Transverse colon (tissue), 4 donors: ENCODE data around the gene GABRR3. TPM values are rescaled to one million over a fixed set of nuclear protein-coding genes. Genes with fewer than 3 reads are reported as not detected.
A peak's percentile ranks its signal among the peaks of the same experiment; 100 is the strongest.

Source experiments
- DNase-seq: peaks from one replicate; pipeline ENCODE4 v3.0.0-alpha.2; 2019
- H3K27ac ChIP-seq, 4 donors: fragments of 200-600 bp; sonication (generic); 2 replicates each; pipeline ENCODE4 v1.5.1; 2016 to 2018; ENCODE audit warnings: inconsistent platforms in 4 of 4
- H3K27me3 ChIP-seq: fragments of 200-600 bp; sonication (generic); 2 replicates; pipeline ENCODE4 v1.5.1; 2017; ENCODE audit warnings: inconsistent platforms
- H3K36me3 ChIP-seq, 4 donors: fragments of 200-600 bp; sonication (generic); 2 replicates each; pipeline ENCODE4 v1.5.1; 2017 to 2019; ENCODE audit warnings: inconsistent platforms in 4 of 4
- H3K4me1 ChIP-seq, 4 donors: fragments of 200-600 bp; sonication (generic); 2 replicates each; pipeline ENCODE4 v1.5.1; 2017 to 2020; ENCODE audit warnings: inconsistent platforms in 4 of 4
- H3K4me3 ChIP-seq, 4 donors: fragments of 200-600 bp; sonication (generic); 1 replicate in 1 of 4; 2 replicates in 3 of 4; pipeline versions ENCODE4 v1.5.1 to v1.6.1; 2017 to 2019; ENCODE audit warnings: inconsistent platforms in 4 of 4
- H3K9me3 ChIP-seq, 2 donors: fragments of 200-600 bp; sonication (generic); 2 replicates each; pipeline ENCODE4 v1.5.1; 2017 to 2019; ENCODE audit warnings: inconsistent platforms in 2 of 2
- EP300 ChIP-seq: sonication (generic); formaldehyde crosslinking; IDR thresholded peaks from one replicate; pipeline ENCODE4 v1.6.1; 2017; ENCODE audit warnings: antibody characterized with exemption, low read depth
- POLR2A ChIP-seq: fragments of 450-650 bp; IDR thresholded peaks from one replicate; pipeline ENCODE4 v1.6.1; 2016; ENCODE audit warnings: antibody characterized with exemption, mild to moderate bottlenecking, moderate library complexity
- POLR2AphosphoS5 ChIP-seq, 3 donors: sonication (generic); formaldehyde crosslinking; IDR thresholded peaks; one replicate each; pipeline ENCODE4 v1.6.1; 2016; ENCODE audit warnings: antibody characterized with exemption in 3 of 3
- WGBS, 2 donors: methylation state at CpG; one replicate each; pipeline ENCODE4 v1.1.5; 2018; ENCODE audit warnings: low coverage in 1 of 2; 5-methylcytosine and 5-hydroxymethylcytosine counted together
- in situ Hi-C, 4 donors: fragments of 200-750 bp; cut with MboI; loops; one replicate each; pipeline versions ENCODE4 v1.15.0 to v1.15.1; 2017; ENCODE audit warnings: low sequenced_read_pairs in 3 of 4, low pct_ligation_motif_present in 1 of 4, low pct_unique_long_range_greater_than_20kb in 1 of 4
- intact Hi-C: fragments of 100-400 bp; cut with DNase I; formaldehyde crosslinking; loops from one replicate; pipeline ENCODE4 v1.15.1; 2023; ENCODE audit warnings: low total_unique reads
- total RNA-seq, 4 donors: library from RNA; depleted of rRNA; stranded (reverse); fragments of >200 nt; gene quantifications; one replicate each; pipeline ENCODE4 v1.1.0, GENCODE V29; 2016
- TF ChIP-seq, protein P1 (sequence below), 5 experiments: fragments of 200-600 bp in 3 of 5; fragments of 450-650 bp in 2 of 5; sonication (generic) in 3 of 5; IDR thresholded peaks; 1 replicate in 2 of 5; 2 replicates in 3 of 5; pipeline ENCODE4 v1.5.1; 2016 to 2017; ENCODE audit warnings: antibody characterized with exemption in 5 of 5, inconsistent platforms in 3 of 5, mild to moderate bottlenecking in 2 of 5, moderate library complexity in 1 of 5

Gene GABRR3
- total RNA-seq, 4 donors from 2014 or later: not detected

GRCh38 chr3:97975466-97975865, 59.6 kb downstream of the GABRR3 start:
- H3K27ac ChIP-seq: no peak overlapping the region
- no peaks in the 10 kb centered on the region for H3K9me3 ChIP-seq
- no peaks in the 10 kb centered on the region for H3K27me3 ChIP-seq
- no peak for DNase-seq
- 71 to 77% methylated on average over 1 of the region's 1 CpG for WGBS, 2 donors
- H3K4me1 ChIP-seq: peaks cover 4 to 18% (median 14%) of the 10 kb centered on the region in 4 donors
- H3K4me3 ChIP-seq: no peak overlapping the region
- in situ Hi-C loops (no loop called here), intact Hi-C loops (no loop called here)
- TF ChIP-seq POLR2AphosphoS5 (IDR thresholded peaks at IDR 0.05): no peak
- TF ChIP-seq, protein P1, sequence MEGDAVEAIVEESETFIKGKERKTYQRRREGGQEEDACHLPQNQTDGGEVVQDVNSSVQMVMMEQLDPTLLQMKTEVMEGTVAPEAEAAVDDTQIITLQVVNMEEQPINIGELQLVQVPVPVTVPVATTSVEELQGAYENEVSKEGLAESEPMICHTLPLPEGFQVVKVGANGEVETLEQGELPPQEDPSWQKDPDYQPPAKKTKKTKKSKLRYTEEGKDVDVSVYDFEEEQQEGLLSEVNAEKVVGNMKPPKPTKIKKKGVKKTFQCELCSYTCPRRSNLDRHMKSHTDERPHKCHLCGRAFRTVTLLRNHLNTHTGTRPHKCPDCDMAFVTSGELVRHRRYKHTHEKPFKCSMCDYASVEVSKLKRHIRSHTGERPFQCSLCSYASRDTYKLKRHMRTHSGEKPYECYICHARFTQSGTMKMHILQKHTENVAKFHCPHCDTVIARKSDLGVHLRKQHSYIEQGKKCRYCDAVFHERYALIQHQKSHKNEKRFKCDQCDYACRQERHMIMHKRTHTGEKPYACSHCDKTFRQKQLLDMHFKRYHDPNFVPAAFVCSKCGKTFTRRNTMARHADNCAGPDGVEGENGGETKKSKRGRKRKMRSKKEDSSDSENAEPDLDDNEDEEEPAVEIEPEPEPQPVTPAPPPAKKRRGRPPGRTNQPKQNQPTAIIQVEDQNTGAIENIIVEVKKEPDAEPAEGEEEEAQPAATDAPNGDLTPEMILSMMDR (IDR thresholded peaks at IDR 0.05): no peak
- TF ChIP-seq POLR2A: no peak
- no peak for TF ChIP-seq EP300
- no peaks in the 10 kb centered on the region for H3K36me3 ChIP-seq

- Histone ChIP-seq H3K36me3 (no peaks in the 10 kb centered on the region), H3K9me3 (no peaks in the 10 kb centered on the region), H3K4me3 (no peak overlapping the region), H3K4me1 (peaks cover 4 to 23% (median 15%) of the 10 kb centered on the region in 4 donors), H3K27me3 (no peaks in the 10 kb centered on the region), H3K27ac (no peak overlapping the region)
- no peak for DNase-seq
- 75% methylated on average over 3 of the region's 3 CpGs; no CpG with 5 or more reads in 1 of the 2 donors for WGBS, 2 donors
- in situ Hi-C loops: no loop called here
- intact Hi-C loops: loop anchor here (5.0 kb wide), 1 partner anchor 183 kb away; no protein-coding TSS in a partner anchor
- TF ChIP-seq POLR2AphosphoS5 (IDR thresholded peaks at IDR 0.05) (no peak), EP300 (no peak), POLR2A (no peak)
- TF ChIP-seq, protein P1 (IDR thresholded peaks at IDR 0.05): no peak
Observed at GRCh38 chr3:97974996-97975395, 60.1 kb downstream of the GABRR3 start.

DNA sequence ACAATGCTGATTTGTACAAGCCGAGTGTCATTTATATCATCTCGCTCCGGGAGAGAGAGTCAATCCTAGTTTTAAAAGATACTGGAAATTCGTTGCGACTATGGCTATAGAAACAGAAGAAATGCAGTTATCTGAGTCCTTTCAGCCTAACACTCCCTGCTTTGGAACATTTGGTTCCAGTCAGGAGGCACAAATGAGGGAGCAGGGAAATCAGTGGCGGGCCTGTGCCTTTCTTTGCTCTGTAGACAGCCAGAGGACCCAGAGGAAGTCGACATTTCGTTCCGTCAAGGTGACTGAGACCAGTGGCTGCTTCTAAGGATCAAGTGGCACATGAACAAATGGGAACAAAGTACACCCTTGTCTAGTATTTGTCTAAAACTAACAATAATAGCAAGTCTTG, 62.1 kb downstream of the GABRR3 start:
- H3K9me3 ChIP-seq: no peaks in the 10 kb centered on the region
- no peaks in the 10 kb centered on the region for H3K27me3 ChIP-seq
- in situ Hi-C loops: no loop called here
- intact Hi-C loops: loop anchor here (5.0 kb wide), 1 partner anchor 181 kb away; no protein-coding TSS in a partner anchor
- WGBS, 2 donors: 94 to 96% methylated on average over 9 of the region's 9 CpGs
- no peak for DNase-seq
- no peaks in the 10 kb centered on the region for H3K36me3 ChIP-seq
- H3K27ac ChIP-seq: peak overlapping the region; percentile 86 to 95 (median 92)
- TF ChIP-seq POLR2AphosphoS5 (IDR thresholded peaks at IDR 0.05): no peak
- TF ChIP-seq, protein P1 (IDR thresholded peaks at IDR 0.05): no peak
- H3K4me3 ChIP-seq: peak overlapping the region in 2 of 4 donors; percentile 72 to 87
- peaks cover 4 to 29% (median 15%) of the 10 kb centered on the region in 4 donors for H3K4me1 ChIP-seq

DNA sequence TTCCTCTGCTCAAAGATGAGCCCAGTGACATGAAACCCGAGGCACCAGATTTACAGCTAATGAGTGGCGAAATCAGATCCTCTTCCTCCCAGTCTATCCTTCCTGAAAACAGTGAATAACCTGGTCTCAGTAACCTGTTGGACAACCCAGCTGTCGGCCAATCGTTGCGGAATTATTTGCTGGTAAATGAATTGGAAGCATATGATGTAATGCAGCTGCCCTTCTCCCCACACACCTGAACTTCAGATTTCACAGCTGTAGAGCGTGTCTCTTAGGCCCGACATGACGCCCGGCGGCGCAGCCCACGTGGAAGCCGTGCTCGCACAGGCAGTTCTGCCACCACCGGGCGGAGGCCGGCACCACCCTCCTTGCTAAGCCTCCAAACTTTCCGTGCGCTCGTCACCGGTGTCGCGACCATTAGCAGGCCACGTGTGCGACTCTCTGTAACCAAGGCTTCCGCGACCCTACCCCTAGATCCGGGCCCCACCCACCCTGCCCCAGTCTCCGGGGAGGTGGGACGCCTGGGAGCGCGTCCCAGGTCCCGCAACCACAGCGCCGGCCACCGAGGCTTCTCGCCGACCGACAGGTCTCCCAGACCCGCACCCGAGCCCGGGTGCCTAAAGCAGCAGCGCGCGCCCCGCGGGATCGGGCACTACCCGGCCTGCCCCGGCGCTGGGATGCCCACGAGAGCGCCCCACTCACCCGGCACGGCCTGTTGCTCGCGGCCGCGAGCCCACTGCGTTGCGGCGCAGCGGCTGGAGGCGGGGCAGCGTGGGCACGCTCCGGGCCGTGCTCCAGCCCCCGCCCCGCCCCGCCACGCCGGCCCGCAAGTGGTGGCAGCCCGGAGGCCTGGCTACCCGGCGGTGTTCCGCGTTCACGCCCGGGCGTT, 63.2 kb downstream of the GABRR3 start, which contains the start of gene RIOX2:
RIOX2 (minus strand) TSS at position 753 of the 889 bp plus-strand sequence. CDS start 4,838 bp downstream, outside the sequence.
- Histone ChIP-seq H3K36me3 (no peaks in the 10 kb centered on the region), H3K9me3 (no peaks in the 10 kb centered on the region), H3K4me1 (peaks cover 4 to 29% (median 15%) of the 10 kb centered on the region in 4 donors), H3K27ac (peak within 1 kb of the TSS; percentile 86 to 95 (median 92)), H3K27me3 (no peaks in the 10 kb centered on the region), H3K4me3 (peak within 1 kb of the TSS; percentile 72 to 87 (median 84))
- TF ChIP-seq EP300 (no peak), POLR2A (no peak), POLR2AphosphoS5 (IDR thresholded peaks at IDR 0.05) (peak; percentile 38 to 65 (median 51))
- TF ChIP-seq, protein P1 (IDR thresholded peaks at IDR 0.05): peak in 1 of 5 experiments; percentile 16
- intact Hi-C loops (loop anchor here (5.0 kb wide), 1 partner anchor 180 kb away; no protein-coding TSS in a partner anchor), in situ Hi-C loops (no loop called here)
- DNase-seq: peak; percentile 84
- WGBS, 2 donors: 2% methylated on average over 75 of the region's 82 CpGs; no CpG with 5 or more reads in 1 of the 2 donors
